ENCODE measurements around the gene AUNIP.

DNA sequence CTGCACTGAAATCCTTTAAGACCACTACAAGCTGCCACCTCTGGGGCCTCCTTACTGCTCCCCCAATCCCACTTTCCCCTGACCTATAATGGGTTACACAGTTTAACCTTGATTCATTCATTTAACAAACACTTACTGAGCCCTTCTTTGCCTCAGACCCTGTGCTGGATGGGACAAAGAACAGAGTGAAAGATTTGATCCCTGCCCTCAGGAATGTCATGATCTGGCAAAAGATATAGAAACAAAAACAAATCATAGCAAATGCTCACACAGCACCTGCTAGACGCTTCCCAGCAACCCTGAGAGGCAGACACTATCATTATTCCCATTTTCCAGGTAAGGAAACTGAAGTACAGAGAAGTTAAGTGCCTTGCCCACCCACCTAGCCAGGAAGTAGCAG, 7.0 kb upstream of the AUNIP start:
- TF ChIP-seq, protein P1, sequence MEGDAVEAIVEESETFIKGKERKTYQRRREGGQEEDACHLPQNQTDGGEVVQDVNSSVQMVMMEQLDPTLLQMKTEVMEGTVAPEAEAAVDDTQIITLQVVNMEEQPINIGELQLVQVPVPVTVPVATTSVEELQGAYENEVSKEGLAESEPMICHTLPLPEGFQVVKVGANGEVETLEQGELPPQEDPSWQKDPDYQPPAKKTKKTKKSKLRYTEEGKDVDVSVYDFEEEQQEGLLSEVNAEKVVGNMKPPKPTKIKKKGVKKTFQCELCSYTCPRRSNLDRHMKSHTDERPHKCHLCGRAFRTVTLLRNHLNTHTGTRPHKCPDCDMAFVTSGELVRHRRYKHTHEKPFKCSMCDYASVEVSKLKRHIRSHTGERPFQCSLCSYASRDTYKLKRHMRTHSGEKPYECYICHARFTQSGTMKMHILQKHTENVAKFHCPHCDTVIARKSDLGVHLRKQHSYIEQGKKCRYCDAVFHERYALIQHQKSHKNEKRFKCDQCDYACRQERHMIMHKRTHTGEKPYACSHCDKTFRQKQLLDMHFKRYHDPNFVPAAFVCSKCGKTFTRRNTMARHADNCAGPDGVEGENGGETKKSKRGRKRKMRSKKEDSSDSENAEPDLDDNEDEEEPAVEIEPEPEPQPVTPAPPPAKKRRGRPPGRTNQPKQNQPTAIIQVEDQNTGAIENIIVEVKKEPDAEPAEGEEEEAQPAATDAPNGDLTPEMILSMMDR (conservative IDR thresholded peaks at IDR 0.05; ENCODE audit: low read depth, low read length) = no peak
- TF ChIP-seq EZH2 (IDR thresholded peaks at IDR 0.05; ENCODE audit: low read length, unreplicated experiment) (no peak), EZH2phosphoT487 (IDR thresholded peaks at IDR 0.05; ENCODE audit: borderline replicate concordance, low read length) (no peak)
